Body of pancreas (tissue), 4 donors: ENCODE data around the gene IFITM10.
A peak's percentile ranks its signal among the peaks of the same experiment; 100 is the strongest.

Source experiments
- POLR2A ChIP-seq, 3 donors: fragments of 450-650 bp; IDR thresholded peaks; one replicate each; pipeline ENCODE4 v1.6.1; 2016; ENCODE audit warnings: antibody characterized with exemption in 3 of 3, mild to moderate bottlenecking in 2 of 3
- TF ChIP-seq, protein P1 (sequence below), 7 experiments: fragments of 450-650 bp in 4 of 7; fragments of 200-600 bp in 3 of 7; sonication (generic) in 3 of 7; IDR thresholded peaks; one replicate each; pipeline ENCODE4 v1.5.1; 2016 to 2019; ENCODE audit warnings: antibody characterized with exemption in 7 of 7

DNA sequence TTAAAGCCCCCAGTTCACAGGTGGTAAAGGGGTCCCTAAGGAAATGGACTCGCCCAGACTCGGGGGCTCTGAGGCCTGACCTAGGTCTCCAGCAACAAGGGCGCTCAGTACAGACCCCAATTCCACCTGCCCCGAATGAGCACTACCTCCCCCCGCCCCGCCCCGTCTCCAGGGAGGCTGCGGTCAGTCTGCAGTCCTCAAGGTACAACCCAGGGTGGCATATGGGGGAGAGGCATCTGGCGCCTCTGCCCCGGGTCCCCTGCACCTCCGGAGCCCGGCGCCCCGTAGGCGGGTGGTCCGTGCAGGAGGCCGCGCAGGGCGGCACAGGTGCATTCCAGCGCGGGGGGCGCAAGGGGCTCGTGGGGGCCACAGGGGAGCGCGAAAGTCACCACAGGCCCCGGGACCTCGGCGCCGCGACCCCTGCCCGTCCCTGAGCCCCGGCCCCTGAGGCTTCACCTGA, 13.0 kb upstream of the IFITM10 start:
- TF ChIP-seq, protein P1, sequence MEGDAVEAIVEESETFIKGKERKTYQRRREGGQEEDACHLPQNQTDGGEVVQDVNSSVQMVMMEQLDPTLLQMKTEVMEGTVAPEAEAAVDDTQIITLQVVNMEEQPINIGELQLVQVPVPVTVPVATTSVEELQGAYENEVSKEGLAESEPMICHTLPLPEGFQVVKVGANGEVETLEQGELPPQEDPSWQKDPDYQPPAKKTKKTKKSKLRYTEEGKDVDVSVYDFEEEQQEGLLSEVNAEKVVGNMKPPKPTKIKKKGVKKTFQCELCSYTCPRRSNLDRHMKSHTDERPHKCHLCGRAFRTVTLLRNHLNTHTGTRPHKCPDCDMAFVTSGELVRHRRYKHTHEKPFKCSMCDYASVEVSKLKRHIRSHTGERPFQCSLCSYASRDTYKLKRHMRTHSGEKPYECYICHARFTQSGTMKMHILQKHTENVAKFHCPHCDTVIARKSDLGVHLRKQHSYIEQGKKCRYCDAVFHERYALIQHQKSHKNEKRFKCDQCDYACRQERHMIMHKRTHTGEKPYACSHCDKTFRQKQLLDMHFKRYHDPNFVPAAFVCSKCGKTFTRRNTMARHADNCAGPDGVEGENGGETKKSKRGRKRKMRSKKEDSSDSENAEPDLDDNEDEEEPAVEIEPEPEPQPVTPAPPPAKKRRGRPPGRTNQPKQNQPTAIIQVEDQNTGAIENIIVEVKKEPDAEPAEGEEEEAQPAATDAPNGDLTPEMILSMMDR (IDR thresholded peaks at IDR 0.05): no peak
- TF ChIP-seq POLR2A (IDR thresholded peaks at IDR 0.05): peak in 1 of 3 donors; percentile 10
